Measurements from ENCODE around the gene DOCK10. TPM values are rescaled to one million over a fixed set of nuclear protein-coding genes. Genes with fewer than 3 reads are reported as not detected.

DOCK10 gene
- total RNA-seq, 2 experiments from 2014 or later, result 40.8 to 68.2 TPM

DNA sequence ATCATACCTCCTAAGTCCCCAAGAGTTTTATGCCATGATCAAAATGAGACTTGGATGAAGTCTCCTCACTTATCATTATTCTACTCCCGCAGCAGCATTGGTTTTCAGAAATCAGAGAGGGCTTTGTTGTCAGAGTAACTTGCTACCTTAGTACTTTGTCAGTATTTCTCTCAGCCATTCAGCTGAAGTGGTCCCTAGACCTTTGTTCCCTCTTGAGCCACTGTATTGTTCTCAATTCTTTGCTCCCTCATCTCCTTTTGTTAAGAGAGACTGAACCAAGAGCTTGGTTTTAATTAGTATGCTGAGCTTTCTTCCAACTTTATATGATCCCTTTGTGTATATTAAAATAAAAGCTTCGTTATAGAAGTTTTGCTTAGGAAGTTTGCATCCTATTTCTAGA is 133.4 kb downstream of the DOCK10 start:
- H3K4me1 ChIP-seq (ENCODE audit: insufficient read depth, low read length, poor library complexity, severe bottlenecking), result no peaks in the 10 kb centered on the region
- H3K4me2 ChIP-seq (ENCODE audit: low read length), result no peak overlapping the region
- no peaks in the 10 kb centered on the region for H3K9me2 ChIP-seq (ENCODE audit: insufficient read depth, low read length)
- DNase-seq (ENCODE audit: low spot score), result no peak
- H4K20me1 ChIP-seq (ENCODE audit: insufficient read depth, low read length), result no peaks in the 10 kb centered on the region
- CTCF ChIA-PET (ENCODE audit: unreplicated experiment), result no interaction called here
- no peak overlapping the region for H3K27ac ChIP-seq (ENCODE audit: low read depth, low read length, poor library complexity, severe bottlenecking)
- no TSS peak for BruUV-seq (replicated peaks)
- H3K9me3 ChIP-seq (ENCODE audit: low read length), result no peaks in the 10 kb centered on the region
- TF ChIP-seq EZH2phosphoT487 (IDR thresholded peaks at IDR 0.05; ENCODE audit: borderline replicate concordance, low read depth, low read length), result no peak
- TF ChIP-seq, protein P1, sequence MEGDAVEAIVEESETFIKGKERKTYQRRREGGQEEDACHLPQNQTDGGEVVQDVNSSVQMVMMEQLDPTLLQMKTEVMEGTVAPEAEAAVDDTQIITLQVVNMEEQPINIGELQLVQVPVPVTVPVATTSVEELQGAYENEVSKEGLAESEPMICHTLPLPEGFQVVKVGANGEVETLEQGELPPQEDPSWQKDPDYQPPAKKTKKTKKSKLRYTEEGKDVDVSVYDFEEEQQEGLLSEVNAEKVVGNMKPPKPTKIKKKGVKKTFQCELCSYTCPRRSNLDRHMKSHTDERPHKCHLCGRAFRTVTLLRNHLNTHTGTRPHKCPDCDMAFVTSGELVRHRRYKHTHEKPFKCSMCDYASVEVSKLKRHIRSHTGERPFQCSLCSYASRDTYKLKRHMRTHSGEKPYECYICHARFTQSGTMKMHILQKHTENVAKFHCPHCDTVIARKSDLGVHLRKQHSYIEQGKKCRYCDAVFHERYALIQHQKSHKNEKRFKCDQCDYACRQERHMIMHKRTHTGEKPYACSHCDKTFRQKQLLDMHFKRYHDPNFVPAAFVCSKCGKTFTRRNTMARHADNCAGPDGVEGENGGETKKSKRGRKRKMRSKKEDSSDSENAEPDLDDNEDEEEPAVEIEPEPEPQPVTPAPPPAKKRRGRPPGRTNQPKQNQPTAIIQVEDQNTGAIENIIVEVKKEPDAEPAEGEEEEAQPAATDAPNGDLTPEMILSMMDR (conservative IDR thresholded peaks at IDR 0.05; ENCODE audit: low read length), result no peak
- no peak overlapping the region for H2AFZ ChIP-seq (ENCODE audit: low read length)
- POLR2A ChIA-PET, result interaction anchor here (0.7 to 1.1 kb wide), 2 partner anchors 12 to 14 kb away, joined by 3 to 5 read pairs; no protein-coding TSS in a partner anchor
- peaks cover 6% of the 10 kb centered on the region for H3K36me3 ChIP-seq (ENCODE audit: insufficient read depth, low read length)
- no peak overlapping the region for H3K4me3 ChIP-seq (ENCODE audit: low read depth, low read length, poor library complexity, severe bottlenecking)
- intact Hi-C loops (cut with micrococcal nuclease; ENCODE audit: unreplicated experiment), result no loop called here
- peaks cover 4% of the 10 kb centered on the region; the same call in 1 of the 2 replicates for H3K79me2 ChIP-seq (ENCODE audit: insufficient read depth, low read depth, low read length)

DNA sequence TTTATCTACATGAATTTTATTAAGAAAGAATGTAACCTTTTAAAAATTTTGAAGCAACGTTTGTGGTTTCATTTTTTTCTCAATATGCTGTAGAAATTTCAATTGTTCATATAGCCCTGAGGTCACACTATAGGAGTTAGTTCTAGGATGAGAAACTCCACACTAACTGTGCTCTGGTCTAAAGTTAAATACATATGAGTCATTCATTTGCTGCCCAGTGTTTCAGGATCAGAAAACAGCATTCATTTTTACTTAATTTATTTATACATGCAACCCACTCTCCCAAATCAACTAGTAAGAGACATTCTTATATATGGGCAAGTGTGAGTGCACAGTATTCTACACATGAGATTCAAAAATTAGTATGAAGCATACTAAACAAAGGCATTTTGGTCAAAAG is 137.9 kb downstream of the DOCK10 start:
- ChIA-PET POLR2A (no interaction called here), CTCF (ENCODE audit: unreplicated experiment) (no interaction called here)
- no peak overlapping the region for H2AFZ ChIP-seq (ENCODE audit: low read length)
- H3K36me3 ChIP-seq (ENCODE audit: insufficient read depth, low read length), result peaks cover 6% of the 10 kb centered on the region
- H3K4me2 ChIP-seq (ENCODE audit: low read length), result no peak overlapping the region
- H3K4me3 ChIP-seq (ENCODE audit: low read depth, low read length, poor library complexity, severe bottlenecking), result no peak overlapping the region
- intact Hi-C loops (cut with micrococcal nuclease; ENCODE audit: unreplicated experiment), result no loop called here
- BruUV-seq (replicated peaks), result no TSS peak
- DNase-seq (ENCODE audit: low spot score), result no peak
- H3K79me2 ChIP-seq (ENCODE audit: insufficient read depth, low read depth, low read length), result peaks cover 7% of the 10 kb centered on the region; the same call in 1 of the 2 replicates
- no peaks in the 10 kb centered on the region for H3K9me3 ChIP-seq (ENCODE audit: low read length)
- TF ChIP-seq EZH2phosphoT487 (IDR thresholded peaks at IDR 0.05; ENCODE audit: borderline replicate concordance, low read depth, low read length), result no peak
- TF ChIP-seq, protein P1 (conservative IDR thresholded peaks at IDR 0.05; ENCODE audit: low read length), result no peak
- H3K27ac ChIP-seq (ENCODE audit: low read depth, low read length, poor library complexity, severe bottlenecking), result no peak overlapping the region
- H4K20me1 ChIP-seq (ENCODE audit: insufficient read depth, low read length), result no peaks in the 10 kb centered on the region
- no peaks in the 10 kb centered on the region for H3K9me2 ChIP-seq (ENCODE audit: insufficient read depth, low read length)
- H3K4me1 ChIP-seq (ENCODE audit: insufficient read depth, low read length, poor library complexity, severe bottlenecking), result no peaks in the 10 kb centered on the region

DNA sequence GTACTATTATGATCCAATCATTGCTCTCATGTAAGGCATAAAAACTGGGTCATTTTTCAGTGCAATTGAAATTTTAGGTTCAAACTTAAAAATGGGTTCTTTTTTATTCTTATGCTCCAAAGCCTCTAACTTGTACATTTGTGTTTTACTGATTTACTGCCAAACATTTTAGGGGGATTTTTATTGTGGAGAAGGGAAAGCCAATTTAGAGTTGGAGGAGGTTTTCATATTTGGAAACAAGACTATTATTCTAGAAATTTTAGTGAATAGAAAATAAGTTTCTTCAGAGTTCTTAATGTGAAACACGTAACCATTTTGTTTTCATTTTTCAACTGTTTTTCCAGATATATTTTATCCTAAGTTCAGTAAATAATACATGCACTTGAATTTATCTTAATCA is 138.6 kb downstream of the DOCK10 start:
- Histone ChIP-seq H3K9me3 (ENCODE audit: low read length) (no peaks in the 10 kb centered on the region), H3K4me1 (ENCODE audit: insufficient read depth, low read length, poor library complexity, severe bottlenecking) (no peaks in the 10 kb centered on the region), H4K20me1 (ENCODE audit: insufficient read depth, low read length) (no peaks in the 10 kb centered on the region), H2AFZ (ENCODE audit: low read length) (no peak overlapping the region), H3K9me2 (ENCODE audit: insufficient read depth, low read length) (no peaks in the 10 kb centered on the region), H3K4me3 (ENCODE audit: low read depth, low read length, poor library complexity, severe bottlenecking) (no peak overlapping the region), H3K36me3 (ENCODE audit: insufficient read depth, low read length) (peaks cover 6% of the 10 kb centered on the region), H3K27ac (ENCODE audit: low read depth, low read length, poor library complexity, severe bottlenecking) (no peak overlapping the region), H3K79me2 (ENCODE audit: insufficient read depth, low read depth, low read length) (peaks cover 7% of the 10 kb centered on the region; the same call in 1 of the 2 replicates), H3K4me2 (ENCODE audit: low read length) (no peak overlapping the region)
- intact Hi-C loops (cut with micrococcal nuclease; ENCODE audit: unreplicated experiment), result no loop called here
- POLR2A ChIA-PET, result no interaction called here
- no peak for DNase-seq (ENCODE audit: low spot score)
- no peak for TF ChIP-seq EZH2phosphoT487 (IDR thresholded peaks at IDR 0.05; ENCODE audit: borderline replicate concordance, low read depth, low read length)
- TF ChIP-seq, protein P1 (conservative IDR thresholded peaks at IDR 0.05; ENCODE audit: low read length), result no peak
- CTCF ChIA-PET (ENCODE audit: unreplicated experiment), result no interaction called here
- BruUV-seq (replicated peaks), result no TSS peak
